Measurements from ENCODE around the gene POU5F1.

GRCh38 chr6:31157513-31158139 is 12.9 kb downstream of the POU5F1 start, which contains the start of gene CCHCR1:
- TF ChIP-seq CTCF (conservative IDR thresholded peaks at IDR 0.05 in 1 of 2, IDR thresholded peaks at IDR 0.05 in 1 of 2; ENCODE audit: extremely low read depth in 1 of 2, insufficient read depth in 1 of 2, low read depth in 1 of 2, low read length in 2 of 2) = no peak
- no peak for TF ChIP-seq EZH2 (IDR thresholded peaks at IDR 0.05; ENCODE audit: borderline replicate concordance, low read length)

Measured in mammary epithelial cell (primary cell).